Gastroesophageal sphincter (tissue), 3 donors: Measurements from ENCODE around the gene ATP9A.

Experiments used
- CTCF ChIP-seq, 4 experiments: fragments of 200-600 bp in 2 of 4; fragments of 450-650 bp in 2 of 4; sonication (generic) in 1 of 4; IDR thresholded peaks; one replicate each; pipeline ENCODE4 v1.5.1; 2017 to 2019; ENCODE audit warnings: antibody characterized with exemption in 4 of 4, mild to moderate bottlenecking in 2 of 4, moderate library complexity in 2 of 4
- EP300 ChIP-seq: sonication (generic); formaldehyde crosslinking; IDR thresholded peaks from one replicate; pipeline ENCODE4 v1.6.1; 2017; ENCODE audit warnings: antibody characterized with exemption, mild to moderate bottlenecking
- POLR2A ChIP-seq, 2 donors: fragments of 450-650 bp; IDR thresholded peaks; one replicate each; pipeline ENCODE4 v1.6.1; 2017; ENCODE audit warnings: antibody characterized with exemption in 2 of 2, mild to moderate bottlenecking in 2 of 2, moderate library complexity in 1 of 2
- POLR2AphosphoS5 ChIP-seq: sonication (generic); formaldehyde crosslinking; IDR thresholded peaks from one replicate; pipeline ENCODE4 v1.6.1; 2017; ENCODE audit warnings: antibody characterized with exemption

- TF ChIP-seq EP300: no peak
- no peak for TF ChIP-seq CTCF (IDR thresholded peaks at IDR 0.05)
- TF ChIP-seq POLR2A (IDR thresholded peaks at IDR 0.05): no peak
- no peak for TF ChIP-seq POLR2AphosphoS5
Measured at GRCh38 chr20:51549474-51549873, 218.7 kb downstream of the ATP9A start.
